OCI-LY7 (cell line): ENCODE data around the gene MS4A10.

ENCODE experiments used
- EZH2phosphoT487 ChIP-seq: fragments of 200-600 bp; sonication (generic); IDR thresholded peaks from 2 replicates; pipeline ENCODE4 v1.6.1; 2018; ENCODE audit warnings: low read depth, borderline replicate concordance, mild to moderate bottlenecking, mixed run types, antibody characterized with exemption, low read length, moderate library complexity, mixed read lengths
- TF ChIP-seq, protein P1 (sequence below): fragments of 200-600 bp; sonication (generic); conservative IDR thresholded peaks from 2 replicates; pipeline ENCODE4 v1.5.1; 2014; ENCODE audit warnings: mild to moderate bottlenecking, antibody characterized with exemption, low read length, moderate library complexity, mixed read lengths

DNA sequence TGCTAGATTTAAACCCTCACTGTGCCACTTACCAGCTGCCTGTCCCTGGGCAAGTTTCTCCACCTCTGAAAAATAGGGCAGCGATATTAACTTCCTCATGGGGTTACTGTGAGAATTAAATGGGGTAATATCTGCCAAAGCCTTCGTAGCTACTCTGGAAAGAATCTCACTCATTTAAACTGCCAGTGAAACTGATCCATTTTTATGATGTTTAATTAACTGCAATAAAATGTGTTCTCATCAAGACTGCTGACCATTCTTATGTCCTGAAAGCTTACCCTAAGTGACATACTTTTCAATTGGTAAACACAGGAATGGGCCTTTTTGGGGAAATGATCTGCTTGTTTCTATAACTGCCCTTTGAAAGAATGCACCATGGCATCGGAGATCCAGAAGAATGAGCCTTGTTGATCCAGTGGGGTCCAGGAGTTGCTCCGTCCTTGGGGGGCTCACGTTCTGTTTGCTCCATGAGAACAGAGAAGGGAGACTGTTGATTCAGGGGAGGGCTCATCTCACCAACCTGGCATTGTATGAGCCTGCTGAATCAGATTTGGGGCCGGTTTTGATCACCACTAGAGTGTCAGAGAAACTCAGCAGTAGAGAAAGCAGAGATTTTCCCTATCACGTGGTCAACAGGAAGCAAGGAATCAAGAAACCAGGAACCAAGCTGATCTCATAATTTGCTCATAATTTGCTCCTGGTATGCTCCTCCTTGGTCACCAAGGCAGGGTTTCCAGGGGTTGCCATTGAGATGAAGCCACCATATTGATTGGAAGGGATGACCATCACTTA lies 49.8 kb downstream of the MS4A10 start:
- TF ChIP-seq, protein P1, sequence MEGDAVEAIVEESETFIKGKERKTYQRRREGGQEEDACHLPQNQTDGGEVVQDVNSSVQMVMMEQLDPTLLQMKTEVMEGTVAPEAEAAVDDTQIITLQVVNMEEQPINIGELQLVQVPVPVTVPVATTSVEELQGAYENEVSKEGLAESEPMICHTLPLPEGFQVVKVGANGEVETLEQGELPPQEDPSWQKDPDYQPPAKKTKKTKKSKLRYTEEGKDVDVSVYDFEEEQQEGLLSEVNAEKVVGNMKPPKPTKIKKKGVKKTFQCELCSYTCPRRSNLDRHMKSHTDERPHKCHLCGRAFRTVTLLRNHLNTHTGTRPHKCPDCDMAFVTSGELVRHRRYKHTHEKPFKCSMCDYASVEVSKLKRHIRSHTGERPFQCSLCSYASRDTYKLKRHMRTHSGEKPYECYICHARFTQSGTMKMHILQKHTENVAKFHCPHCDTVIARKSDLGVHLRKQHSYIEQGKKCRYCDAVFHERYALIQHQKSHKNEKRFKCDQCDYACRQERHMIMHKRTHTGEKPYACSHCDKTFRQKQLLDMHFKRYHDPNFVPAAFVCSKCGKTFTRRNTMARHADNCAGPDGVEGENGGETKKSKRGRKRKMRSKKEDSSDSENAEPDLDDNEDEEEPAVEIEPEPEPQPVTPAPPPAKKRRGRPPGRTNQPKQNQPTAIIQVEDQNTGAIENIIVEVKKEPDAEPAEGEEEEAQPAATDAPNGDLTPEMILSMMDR, result no peak
- TF ChIP-seq EZH2phosphoT487, result no peak
